Activated CD8-positive, alpha-beta memory T cell treated with anti-CD3 and anti-CD28 coated beads, Interleukin-2, amount 50 U/mL, for 4 hours (primary cell): Measurements from ENCODE around the gene GYPC.
"Not testable (repeated sequence)": the region's sequence is repeated elsewhere in the genome, so short reads cannot be mapped to it uniquely, and the experiment has no call there.

Experiments used
- DNase-seq: peaks from one replicate; pipeline ENCODE4 v3.0.0-alpha.2; 2020

GYPC gene

DNA sequence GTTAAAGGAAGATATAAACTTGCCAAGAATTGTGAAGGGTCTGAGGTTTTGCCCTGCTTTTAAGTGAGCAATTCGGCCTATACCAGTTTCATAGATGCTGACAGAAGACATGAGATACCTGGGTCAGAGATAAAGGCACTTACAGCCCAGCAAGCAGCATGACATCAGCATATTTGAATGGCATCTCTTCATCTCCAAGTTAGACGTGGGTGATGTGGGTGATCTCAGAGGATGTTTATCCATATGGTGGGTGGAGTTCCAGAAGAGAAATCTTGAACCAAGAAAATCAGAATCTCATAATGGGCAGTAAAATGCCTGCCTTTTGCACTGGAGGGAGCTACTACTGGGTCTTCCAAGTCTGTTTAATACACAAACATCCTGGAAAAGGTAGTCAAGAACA, 44.7 kb downstream of the GYPC start:
- no peak for DNase-seq

GRCh38 chr2:126703311-126703710, 47.4 kb downstream of the GYPC start:
- no peak for DNase-seq

DNA sequence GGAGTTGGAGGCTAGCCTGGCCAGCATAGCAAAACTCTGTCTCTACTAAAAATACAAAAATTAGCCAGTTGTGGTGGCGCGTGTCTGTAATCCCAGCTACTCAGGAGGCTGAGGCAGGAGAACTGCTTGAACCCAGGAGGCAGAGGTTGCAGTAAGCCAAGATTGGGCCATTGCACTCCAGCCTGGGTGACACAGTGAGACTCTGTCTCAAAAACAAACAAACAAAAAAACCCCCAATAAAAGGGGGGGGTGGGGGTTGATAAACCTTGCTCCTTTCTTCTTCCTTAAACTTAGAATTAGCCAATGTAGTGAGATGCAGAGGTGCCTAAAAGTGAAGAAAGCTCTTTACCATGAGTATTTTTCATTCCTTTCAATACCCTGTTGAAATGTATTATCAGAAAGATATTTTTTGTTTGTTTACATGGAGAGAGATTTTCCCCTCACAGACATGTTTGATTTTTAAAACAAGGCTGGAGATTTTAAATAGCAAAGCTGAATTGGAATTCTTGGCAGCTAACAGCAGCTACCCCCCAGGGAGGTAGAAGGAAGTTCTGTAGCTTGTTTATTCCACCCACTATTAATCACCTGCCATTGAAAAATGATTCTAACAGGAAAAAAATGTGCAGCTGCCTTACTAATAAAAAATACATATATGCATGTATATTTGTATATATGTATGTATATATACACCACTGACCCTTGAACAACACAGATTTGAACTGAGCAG, 48.6 kb downstream of the GYPC start:
- no peak for DNase-seq

DNA sequence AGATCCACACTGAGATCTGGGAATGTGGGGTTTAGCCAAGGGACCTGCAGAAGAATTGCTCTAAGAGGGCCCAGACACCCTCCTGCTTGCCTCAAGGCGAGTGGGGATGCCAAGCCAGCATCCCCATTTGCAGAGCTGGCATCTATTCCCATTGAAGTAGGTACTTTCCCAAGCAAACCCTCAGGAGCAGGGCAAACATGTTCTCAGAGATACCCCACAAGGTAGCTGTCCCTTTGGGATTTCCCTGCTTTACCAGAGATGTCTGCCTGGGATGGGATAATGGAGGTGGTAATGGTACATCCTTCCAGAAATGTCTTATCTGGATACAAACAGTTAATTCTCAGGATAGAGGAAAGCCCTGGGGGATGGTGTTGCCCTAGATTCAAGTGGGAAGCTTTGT, 51.2 kb downstream of the GYPC start:
- no peak for DNase-seq

- DNase-seq: no peak
Observed at GRCh38 chr2:126707941-126708340, 52.0 kb downstream of the GYPC start.

GRCh38 chr2:126714191-126714965, 58.4 kb downstream of the GYPC start:
- no peak for DNase-seq

- no peak for DNase-seq
Observed at GRCh38 chr2:126715111-126715510, 59.2 kb downstream of the GYPC start.

- DNase-seq: no peak
Observed at GRCh38 chr2:126715576-126716406, 59.8 kb downstream of the GYPC start.

- not testable (repeated sequence) for DNase-seq
Observed at GRCh38 chr2:126717277-126717676, 61.3 kb downstream of the GYPC start.

- no peak for DNase-seq
Observed at GRCh38 chr2:126717928-126718327, 62.0 kb downstream of the GYPC start.

DNA sequence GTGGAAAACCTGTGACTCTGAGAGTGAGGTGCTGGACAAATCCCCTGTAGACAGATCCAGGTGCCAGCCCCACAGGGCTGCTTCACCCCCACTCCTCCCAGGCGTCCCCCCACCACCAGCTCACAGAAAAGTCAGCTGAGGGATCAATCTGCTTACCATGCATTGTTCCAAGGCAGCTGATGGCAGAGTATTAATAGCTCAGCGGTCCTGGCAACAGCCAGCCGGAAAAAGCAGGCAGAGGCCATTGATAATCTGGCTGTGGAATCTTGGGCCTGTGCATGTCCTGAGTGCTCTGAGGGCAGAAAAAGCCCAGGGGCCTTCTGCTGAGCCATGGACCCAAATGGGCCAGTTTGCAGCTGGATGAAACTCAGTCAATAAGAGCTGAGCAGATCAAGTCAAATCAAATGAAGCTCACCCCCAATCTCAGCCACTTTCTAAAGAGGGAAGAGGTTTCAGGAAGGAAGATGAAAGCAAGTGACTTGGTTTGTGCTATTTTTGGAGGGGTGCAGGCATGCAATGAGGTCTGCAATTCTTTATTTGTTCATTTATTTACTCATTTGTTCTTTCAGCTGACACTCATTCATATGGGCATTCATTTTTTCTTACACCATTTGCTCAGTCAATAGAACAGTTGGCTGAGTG, 63.4 kb downstream of the GYPC start:
- DNase-seq: no peak

- DNase-seq: no peak
Observed at GRCh38 chr2:126719833-126720351, 63.9 kb downstream of the GYPC start.

GRCh38 chr2:126720638-126721037, 64.7 kb downstream of the GYPC start:
- no peak for DNase-seq

GRCh38 chr2:126722081-126722480, 66.1 kb downstream of the GYPC start:
- DNase-seq: no peak

- no peak for DNase-seq
Observed at GRCh38 chr2:126722546-126722945, 66.6 kb downstream of the GYPC start.

DNA sequence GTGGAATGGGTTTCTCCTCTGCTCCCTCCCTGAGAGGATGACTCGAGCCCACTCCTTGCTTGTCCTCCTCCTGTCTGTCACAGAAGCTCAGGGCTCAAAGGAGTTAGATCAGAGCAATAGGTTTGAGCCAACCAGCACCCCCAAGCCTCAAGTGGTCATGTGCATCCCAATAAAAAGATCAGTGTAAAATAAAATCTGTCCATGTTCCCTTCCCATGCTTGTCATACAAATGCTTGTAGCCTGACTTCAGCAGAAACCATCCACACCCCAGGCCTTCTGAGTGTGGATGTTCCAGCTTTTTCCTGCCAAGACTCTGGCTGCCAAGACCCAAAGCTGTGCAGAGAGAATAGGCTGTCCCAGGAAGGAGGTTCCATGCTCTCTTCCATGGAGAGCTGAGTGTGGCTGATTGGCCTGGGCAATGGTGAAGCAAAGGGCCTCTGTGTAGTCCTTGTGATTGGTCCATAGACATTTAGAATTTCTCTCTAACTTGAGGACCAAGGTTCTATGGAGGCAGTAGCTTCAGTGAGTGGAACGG, 67.4 kb downstream of the GYPC start:
- no peak for DNase-seq

DNA sequence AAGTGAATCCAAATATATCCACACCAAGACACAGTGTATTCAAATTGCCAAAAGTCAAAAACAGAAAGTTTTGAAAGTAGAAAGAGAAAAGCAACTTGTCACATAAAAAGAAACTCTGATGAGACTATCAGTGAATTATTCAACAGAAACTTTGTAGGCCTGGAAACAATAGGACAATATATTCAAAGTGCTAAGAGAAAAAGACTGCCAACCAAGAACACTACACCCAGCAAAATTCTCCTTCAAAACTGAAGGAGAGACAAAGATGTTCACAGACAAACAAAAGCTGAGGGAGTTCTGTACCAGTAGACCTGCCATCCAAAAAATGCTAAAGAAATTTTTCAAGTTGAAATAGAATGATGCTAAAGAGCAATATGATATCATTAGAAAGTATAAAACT, 69.6 kb downstream of the GYPC start:
- DNase-seq: no peak

DNA sequence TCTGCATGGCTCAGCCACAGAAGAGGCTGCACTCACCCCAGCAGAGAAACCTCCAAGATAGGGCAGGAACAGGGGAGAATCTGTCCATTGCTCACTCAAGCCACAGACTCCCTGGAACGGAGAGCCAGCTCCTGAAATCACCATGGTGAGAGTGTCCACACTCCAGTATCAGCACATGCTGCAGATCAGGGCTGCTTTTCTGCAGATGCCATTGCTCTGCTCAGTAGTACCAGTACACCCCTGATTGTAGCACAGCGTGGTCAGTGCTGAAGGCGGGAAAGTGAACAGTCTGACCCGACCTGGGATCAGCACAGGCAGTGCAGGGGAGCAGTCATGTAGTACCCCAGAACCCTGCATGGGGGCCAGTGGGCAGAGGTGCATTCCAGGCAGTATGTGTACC, 73.9 kb downstream of the GYPC start:
- no peak for DNase-seq

- no peak for DNase-seq
Observed at GRCh38 chr2:126730655-126731054, 74.7 kb downstream of the GYPC start.

DNA sequence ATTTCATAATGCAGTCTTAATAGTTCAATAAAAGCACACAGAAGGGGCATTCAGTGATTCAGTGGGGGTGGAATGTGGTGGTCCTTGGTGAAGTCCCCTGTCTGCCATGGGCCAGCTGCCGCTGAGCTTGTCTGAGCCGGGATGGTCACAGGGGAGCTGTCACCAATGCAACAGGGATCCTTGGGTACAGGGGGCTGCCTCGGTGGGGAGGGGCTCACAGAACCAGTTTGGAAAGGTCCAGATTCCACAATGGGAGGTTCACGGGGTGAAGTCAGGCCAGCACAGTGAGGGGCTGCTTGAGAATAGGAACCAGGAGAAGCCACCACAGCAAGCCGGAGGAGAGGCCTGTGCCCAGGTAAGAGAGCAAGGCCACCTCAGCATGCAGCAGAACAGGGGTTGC, 75.4 kb downstream of the GYPC start:
- no peak for DNase-seq

DNA sequence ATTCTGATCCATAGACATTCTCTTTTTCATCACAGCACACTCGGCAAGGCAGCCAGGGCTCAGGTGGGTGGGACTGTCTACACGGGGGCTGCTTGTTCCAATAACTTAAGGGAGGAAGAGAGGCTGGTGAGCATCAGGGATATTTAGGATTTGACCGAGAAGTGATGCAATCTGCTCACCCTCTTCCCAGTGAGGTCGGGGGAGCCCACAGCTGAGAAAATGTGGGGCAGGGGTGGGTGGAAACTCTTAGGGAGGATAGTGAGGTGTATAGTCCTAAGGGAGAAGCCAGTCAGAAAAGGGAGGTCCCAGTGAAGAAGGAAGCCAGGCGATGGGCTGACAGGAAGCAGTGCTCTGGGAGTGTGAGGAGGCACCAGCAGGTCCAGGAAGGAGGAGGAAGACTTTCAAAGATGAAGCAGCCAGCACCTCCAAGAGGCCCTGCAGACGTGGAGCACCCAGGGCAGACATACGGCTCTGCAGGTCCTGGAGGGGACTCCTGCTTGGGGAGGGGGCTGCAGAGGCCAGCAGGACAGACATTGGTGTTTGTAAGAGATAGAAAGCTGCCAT, 76.8 kb downstream of the GYPC start:
- DNase-seq: no peak

DNA sequence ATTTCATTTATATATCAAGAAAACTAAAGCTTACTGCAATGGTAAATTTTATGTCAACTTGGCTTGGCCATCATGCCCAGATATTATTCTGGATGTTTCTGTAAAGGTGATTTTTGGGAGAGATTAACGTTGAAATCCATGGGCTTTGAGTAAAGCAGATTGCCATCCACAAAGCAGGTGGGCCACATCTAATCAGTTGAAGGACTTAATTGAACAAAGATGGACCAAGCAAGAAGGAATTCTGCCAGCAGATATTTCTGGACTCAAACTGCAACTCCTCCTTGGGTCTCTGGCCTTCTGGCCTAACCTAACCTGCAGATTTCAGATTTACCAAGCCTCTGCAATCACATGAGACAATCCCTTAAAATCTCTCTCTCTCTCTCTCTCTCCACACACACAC, 77.8 kb downstream of the GYPC start:
- no peak for DNase-seq
